Glutamatergic neuron (in vitro differentiated cells): ENCODE data around the gene DEFB112. TPM values are rescaled to one million over a fixed set of nuclear protein-coding genes. Genes with fewer than 3 reads are reported as not detected.
A peak's percentile ranks its signal among the peaks of the same experiment; 100 is the strongest.

Source experiments
- DNase-seq: peaks from one replicate; pipeline ENCODE4 v3.0.0; 2022
- H3K27ac Mint-ChIP-seq: one replicate; pipeline ENCODE4 v1.8.0; 2020; ENCODE audit warnings: mild to moderate bottlenecking, mixed read lengths, inconsistent platforms; ENCODE audit not compliant: unreplicated experiment
- H3K27me3 Mint-ChIP-seq: one replicate; pipeline ENCODE4 v1.8.0; 2020; ENCODE audit warnings: mild to moderate bottlenecking, moderate library complexity, mixed read lengths, inconsistent platforms; ENCODE audit not compliant: unreplicated experiment
- H3K36me3 Mint-ChIP-seq: one replicate; pipeline ENCODE4 v1.8.0; 2020; ENCODE audit warnings: mild to moderate bottlenecking, mixed read lengths, inconsistent platforms; ENCODE audit not compliant: unreplicated experiment
- H3K4me1 Mint-ChIP-seq: one replicate; pipeline ENCODE4 v1.8.0; 2020; ENCODE audit warnings: mild to moderate bottlenecking, low read depth, mixed read lengths, inconsistent platforms; ENCODE audit not compliant: unreplicated experiment
- H3K4me3 Mint-ChIP-seq: one replicate; pipeline ENCODE4 v1.8.0; 2020; ENCODE audit warnings: mild to moderate bottlenecking, mixed read lengths, inconsistent platforms; ENCODE audit not compliant: unreplicated experiment
- H3K9me3 Mint-ChIP-seq: one replicate; pipeline ENCODE4 v1.8.0; 2020; ENCODE audit warnings: mild to moderate bottlenecking, moderate library complexity, mixed read lengths, inconsistent platforms; ENCODE audit not compliant: unreplicated experiment
- total RNA-seq: library from RNA; stranded (reverse); fragmentation: NEBNext Ultra II Directional; extraction: Animal tissue kit (Norgen Biotek cat#: 25700); gene quantifications from one replicate; pipeline ENCODE4 v1.2.1, GENCODE V29; 2021; ENCODE audit not compliant: unreplicated experiment
- TF ChIP-seq, protein P1 (sequence below): fragments of 200-600 bp; sonication (generic); IDR thresholded peaks from one replicate; pipeline ENCODE4 v1.5.0; 2021; ENCODE audit not compliant: partially characterized antibody, unreplicated experiment

The DEFB112 gene
- total RNA-seq, 1 donor from 2014 or later, result not detected

- Mint-ChIP-seq H3K9me3 (no peaks in the 10 kb centered on the region), H3K4me1 (peaks cover 6% of the 10 kb centered on the region)
These were observed 26.7 kb upstream of the DEFB112 start for GRCh38 chr6:50076431-50076830.

GRCh38 chr6:50071921-50072320 lies 22.2 kb upstream of the DEFB112 start:
- peaks cover 4% of the 10 kb centered on the region for H3K4me1 Mint-ChIP-seq
- TF ChIP-seq, protein P1, sequence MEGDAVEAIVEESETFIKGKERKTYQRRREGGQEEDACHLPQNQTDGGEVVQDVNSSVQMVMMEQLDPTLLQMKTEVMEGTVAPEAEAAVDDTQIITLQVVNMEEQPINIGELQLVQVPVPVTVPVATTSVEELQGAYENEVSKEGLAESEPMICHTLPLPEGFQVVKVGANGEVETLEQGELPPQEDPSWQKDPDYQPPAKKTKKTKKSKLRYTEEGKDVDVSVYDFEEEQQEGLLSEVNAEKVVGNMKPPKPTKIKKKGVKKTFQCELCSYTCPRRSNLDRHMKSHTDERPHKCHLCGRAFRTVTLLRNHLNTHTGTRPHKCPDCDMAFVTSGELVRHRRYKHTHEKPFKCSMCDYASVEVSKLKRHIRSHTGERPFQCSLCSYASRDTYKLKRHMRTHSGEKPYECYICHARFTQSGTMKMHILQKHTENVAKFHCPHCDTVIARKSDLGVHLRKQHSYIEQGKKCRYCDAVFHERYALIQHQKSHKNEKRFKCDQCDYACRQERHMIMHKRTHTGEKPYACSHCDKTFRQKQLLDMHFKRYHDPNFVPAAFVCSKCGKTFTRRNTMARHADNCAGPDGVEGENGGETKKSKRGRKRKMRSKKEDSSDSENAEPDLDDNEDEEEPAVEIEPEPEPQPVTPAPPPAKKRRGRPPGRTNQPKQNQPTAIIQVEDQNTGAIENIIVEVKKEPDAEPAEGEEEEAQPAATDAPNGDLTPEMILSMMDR, result no peak
- no peaks in the 10 kb centered on the region for H3K9me3 Mint-ChIP-seq
- H3K27me3 Mint-ChIP-seq, result no peaks in the 10 kb centered on the region
- no peak overlapping the region for H3K4me3 Mint-ChIP-seq
- DNase-seq, result no peak
- no peaks in the 10 kb centered on the region for H3K36me3 Mint-ChIP-seq
- no peak overlapping the region for H3K27ac Mint-ChIP-seq

More at GRCh38 chr6:50076431-50076830, 26.7 kb upstream of the DEFB112 start:
- no peak overlapping the region for H3K4me3 Mint-ChIP-seq
- H3K27ac Mint-ChIP-seq, result peak overlapping the region; percentile 39
- H3K36me3 Mint-ChIP-seq, result no peaks in the 10 kb centered on the region
- no peaks in the 10 kb centered on the region for H3K27me3 Mint-ChIP-seq
- TF ChIP-seq, protein P1, result no peak
- no peak for DNase-seq

DNA sequence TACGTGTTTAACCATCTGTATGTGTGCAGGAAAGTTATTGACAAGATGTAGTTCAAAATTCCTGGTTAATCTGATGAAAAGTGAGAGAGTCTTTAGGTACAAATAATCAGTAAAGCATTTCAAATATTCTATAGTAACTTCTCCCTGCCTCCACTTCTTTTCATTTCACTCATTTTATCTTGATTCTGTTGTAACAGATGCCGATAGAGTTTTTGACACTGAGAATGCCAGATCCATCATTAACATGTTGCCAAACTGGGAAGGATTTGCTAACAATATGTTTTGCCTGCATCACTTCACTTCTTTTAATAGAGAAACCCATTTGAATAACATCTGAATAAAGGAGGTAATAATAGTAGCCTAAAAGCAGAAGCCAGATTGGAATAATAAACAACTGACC lies 20.4 kb upstream of the DEFB112 start:
- Mint-ChIP-seq H3K27me3 (no peaks in the 10 kb centered on the region), H3K4me3 (no peak overlapping the region), H3K4me1 (no peaks in the 10 kb centered on the region), H3K27ac (no peak overlapping the region), H3K36me3 (no peaks in the 10 kb centered on the region), H3K9me3 (no peaks in the 10 kb centered on the region)
- TF ChIP-seq, protein P1, result no peak
- no peak for DNase-seq

DNA sequence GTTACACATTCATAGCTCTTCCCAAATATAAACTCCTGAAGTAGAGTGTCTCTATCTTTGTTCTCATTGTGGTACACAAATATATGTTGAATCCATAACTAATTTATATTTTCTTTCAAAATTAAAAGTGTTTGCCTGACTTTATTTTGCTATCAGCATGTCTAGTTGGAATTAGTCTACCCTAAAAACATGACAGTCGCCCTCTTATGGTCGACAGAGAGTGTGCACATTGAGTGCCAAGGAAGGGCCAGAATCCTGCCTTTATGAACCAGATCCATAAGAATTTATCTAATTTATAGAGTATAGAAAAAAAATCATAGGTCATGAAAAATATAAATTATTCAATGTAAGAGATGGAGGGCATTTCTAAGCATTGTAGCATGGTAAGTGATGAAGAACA lies 12.3 kb upstream of the DEFB112 start:
- no peak for DNase-seq

GRCh38 chr6:50056242-50056641 lies 6.5 kb upstream of the DEFB112 start:
- TF ChIP-seq, protein P1, result no peak
- Mint-ChIP-seq H3K9me3 (no peaks in the 10 kb centered on the region), H3K36me3 (no peaks in the 10 kb centered on the region), H3K27me3 (no peaks in the 10 kb centered on the region), H3K4me3 (no peak overlapping the region), H3K4me1 (no peaks in the 10 kb centered on the region), H3K27ac (no peak overlapping the region)
- no peak for DNase-seq

More for the DNA sequence above, 12.3 kb upstream of the DEFB112 start:
- Mint-ChIP-seq H3K4me1 (no peaks in the 10 kb centered on the region), H3K27ac (no peak overlapping the region), H3K4me3 (no peak overlapping the region), H3K36me3 (no peaks in the 10 kb centered on the region), H3K27me3 (no peaks in the 10 kb centered on the region), H3K9me3 (no peaks in the 10 kb centered on the region)
- TF ChIP-seq, protein P1, result peak; percentile 67
